Mucosa of descending colon (tissue), 3 donors: Measurements from ENCODE around the gene PGLYRP3. TPM values are rescaled to one million over a fixed set of nuclear protein-coding genes. Genes with fewer than 3 reads are reported as not detected.

Experiments used
- ATAC-seq: fragments of 200-7000 bp; cut with Tn5 transposase; one replicate; pipeline ENCODE4 v1.9.1; 2020; ENCODE audit warnings: mild to moderate bottlenecking, moderate library complexity
- DNase-seq, 3 donors: peaks; one replicate each; pipeline ENCODE4 v3.0.0-alpha.2; 2020
- H3K36me3 ChIP-seq: fragments of 200-600 bp; one replicate; pipeline ENCODE4 v1.8.0; 2021; ENCODE audit warnings: low read depth, mild to moderate bottlenecking
- H3K4me1 ChIP-seq: fragments of 200-600 bp; one replicate; pipeline ENCODE4 v1.8.0; 2021; ENCODE audit warnings: low read depth, mild to moderate bottlenecking
- H3K4me3 ChIP-seq: fragments of 200-600 bp; one replicate; pipeline ENCODE4 v1.8.0; 2021; ENCODE audit warnings: mild to moderate bottlenecking
- H3K9me3 ChIP-seq: fragments of 200-600 bp; one replicate; pipeline ENCODE4 v1.8.0; 2021; ENCODE audit warnings: mild to moderate bottlenecking
- CTCF ChIP-seq: fragments of 200-600 bp; IDR thresholded peaks from one replicate; pipeline ENCODE4 v1.8.0; 2022; ENCODE audit warnings: antibody characterized with exemption, mild to moderate bottlenecking
- intact Hi-C, 2 donors: fragments of 100-400 bp; cut with DNase I in 1 of 2; cut with micrococcal nuclease in 1 of 2; formaldehyde crosslinking; loops; one replicate each; pipeline versions ENCODE4 v1.11.0 to v1.11.1; 2022; cut with DNase I, micrococcal nuclease
- total RNA-seq, 3 donors: library from RNA; stranded (reverse); fragmentation: NEBNext Ultra II Directional in 2 of 3; extraction: Animal tissue kit (Norgen Biotek cat#: 25700) in 2 of 3; gene quantifications; one replicate each; pipeline versions ENCODE4 v1.2.1 to v1.2.4, GENCODE V29; 2021 to 2023
- donor health status: DM: no; HTN: no; CAD: no; lungs with moderate emphysema.
- donor health status: DM: no; HTN: no; CAD: no.
- donor health status: DM: no; HTN: yes; CAD: no.

Gene PGLYRP3
- total RNA-seq, 3 donors from 2014 or later, result not detected

GRCh38 chr1:153359241-153359640 is 46.5 kb upstream of the PGLYRP3 start:
- Histone ChIP-seq H3K9me3 (no peaks in the 10 kb centered on the region), H3K36me3 (no peaks in the 10 kb centered on the region), H3K4me1 (no peaks in the 10 kb centered on the region), H3K4me3 (no peak overlapping the region)
- intact Hi-C loops, result loop anchor here in 1 of 2 donors (5.0 kb wide), 1 partner anchor 138 kb away; no protein-coding TSS in a partner anchor
- no peak for ATAC-seq
- DNase-seq, result no peak
- no peak for TF ChIP-seq CTCF

DNA sequence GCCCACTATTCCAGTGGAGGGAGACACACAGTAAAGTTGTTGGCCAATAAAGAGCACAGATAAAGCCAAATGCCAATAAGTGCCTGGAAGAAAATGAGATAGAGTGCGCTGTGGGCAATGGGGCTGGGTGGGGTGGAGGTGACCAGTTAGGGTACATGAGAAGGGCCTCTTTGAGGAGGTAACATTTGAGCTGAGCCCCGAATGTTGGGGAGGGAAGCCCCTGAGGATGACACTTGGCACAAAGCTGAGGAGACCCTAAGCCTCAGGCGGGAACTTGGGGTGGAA is 45.9 kb upstream of the PGLYRP3 start:
- Histone ChIP-seq H3K4me1 (no peaks in the 10 kb centered on the region), H3K9me3 (no peaks in the 10 kb centered on the region), H3K36me3 (no peaks in the 10 kb centered on the region), H3K4me3 (no peak overlapping the region)
- no peak for TF ChIP-seq CTCF
- ATAC-seq (no peak), DNase-seq (no peak)
- intact Hi-C loops, result loop anchor here in 1 of 2 donors (5.0 kb wide), 1 partner anchor 139 kb away; no protein-coding TSS in a partner anchor

DNA sequence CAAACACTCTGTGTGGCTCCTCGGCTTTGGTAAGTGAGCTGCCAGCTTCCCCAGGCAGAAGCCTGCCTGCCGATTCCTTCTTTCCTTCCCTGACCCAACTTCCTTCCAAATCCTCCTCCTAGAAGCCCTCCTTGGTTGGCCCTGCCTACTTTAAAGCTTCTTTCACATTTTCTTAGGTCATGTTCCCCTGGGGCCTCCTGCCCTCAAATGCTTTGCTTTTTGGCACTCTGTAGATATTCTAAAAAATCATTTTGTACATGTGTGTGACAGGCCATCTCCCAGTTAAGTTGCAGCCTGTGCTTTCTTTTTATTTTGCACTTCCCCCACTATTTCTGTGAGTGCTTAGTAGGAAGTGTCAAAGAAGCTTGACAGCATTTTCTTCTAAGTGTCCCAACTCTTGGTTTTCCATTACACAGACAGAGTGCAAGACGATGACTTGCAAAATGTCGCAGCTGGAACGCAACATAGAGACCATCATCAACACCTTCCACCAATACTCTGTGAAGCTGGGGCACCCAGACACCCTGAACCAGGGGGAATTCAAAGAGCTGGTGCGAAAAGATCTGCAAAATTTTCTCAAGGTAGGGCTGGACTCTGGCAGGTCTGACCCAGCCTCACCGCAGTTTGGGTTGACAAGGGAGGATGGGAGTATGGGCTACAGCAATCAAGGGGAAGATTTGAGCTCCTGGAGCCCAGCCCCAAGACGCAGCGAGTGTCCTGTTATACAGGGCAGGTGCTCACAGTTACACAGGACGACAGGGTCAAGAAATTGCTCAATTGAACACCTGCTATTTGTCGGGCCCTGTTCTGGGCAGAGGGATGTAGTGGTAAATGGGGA is 45.3 kb upstream of the PGLYRP3 start, which contains the start of gene S100A9:
TSS of gene S100A9 (plus strand) at position 2 of the 838 bp plus-strand sequence. CDS start at position 432, 430 bp downstream.
- intact Hi-C loops, result loop anchor here in 1 of 2 donors (5.0 kb wide), 1 partner anchor 139 kb away; no protein-coding TSS in a partner anchor
- Histone ChIP-seq H3K4me1 (no peaks in the 10 kb centered on the region), H3K9me3 (no peaks in the 10 kb centered on the region), H3K36me3 (no peaks in the 10 kb centered on the region), H3K4me3 (no peak within 1 kb of the TSS)
- DNase-seq (no peak), ATAC-seq (no peak)
- no peak for TF ChIP-seq CTCF

DNA sequence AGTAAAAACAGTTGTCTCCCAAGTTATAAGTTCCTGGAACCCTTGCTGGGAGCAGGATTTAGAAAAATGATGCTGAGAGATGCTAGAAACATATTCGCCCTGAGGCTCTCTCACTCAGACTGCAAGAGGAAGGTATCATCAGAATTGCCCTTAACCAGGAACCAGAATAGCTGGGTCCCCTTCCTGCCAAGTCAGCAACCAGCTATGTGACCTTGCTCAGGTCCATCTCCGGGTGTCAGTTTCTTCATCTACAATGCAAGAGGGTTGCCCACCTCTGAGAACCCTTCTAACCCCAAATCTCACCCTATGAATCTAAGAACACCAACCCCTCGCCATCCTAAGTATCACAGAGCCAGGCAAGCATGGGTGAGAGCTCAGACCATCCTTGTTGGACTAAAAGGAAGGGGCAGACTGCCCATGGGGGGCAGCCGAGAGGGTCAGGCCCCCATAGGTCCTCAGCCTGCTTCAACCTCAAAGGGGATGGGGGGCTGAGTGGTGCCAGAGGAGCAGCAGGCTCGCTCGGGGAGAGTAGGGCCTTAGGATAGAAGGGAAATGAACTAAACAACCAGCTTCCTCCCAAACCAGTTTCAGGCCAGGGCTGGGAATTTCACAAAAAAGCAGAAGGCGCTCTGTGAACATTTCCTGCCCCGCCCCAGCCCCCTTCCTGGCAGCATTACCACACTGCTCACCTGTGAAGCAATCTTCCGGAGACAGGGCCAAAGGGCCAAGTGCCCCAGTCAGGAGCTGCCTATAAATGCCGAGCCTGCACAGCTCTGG is 44.5 kb upstream of the PGLYRP3 start:
- no peak for TF ChIP-seq CTCF
- peak; percentile 81 for ATAC-seq

GRCh38 chr1:153356392-153357075 is 43.8 kb upstream of the PGLYRP3 start:
- Histone ChIP-seq H3K4me1 (no peaks in the 10 kb centered on the region), H3K36me3 (no peaks in the 10 kb centered on the region), H3K9me3 (no peaks in the 10 kb centered on the region), H3K4me3 (no peak overlapping the region)
- no peak for DNase-seq
- intact Hi-C loops, result loop anchor here in 1 of 2 donors (5.0 kb wide), 1 partner anchor 141 kb away; no protein-coding TSS in a partner anchor
- ATAC-seq, result no peak
- TF ChIP-seq CTCF, result no peak

More for the DNA sequence above, 44.5 kb upstream of the PGLYRP3 start:
- Histone ChIP-seq H3K4me1 (no peaks in the 10 kb centered on the region), H3K9me3 (no peaks in the 10 kb centered on the region), H3K36me3 (no peaks in the 10 kb centered on the region), H3K4me3 (no peak overlapping the region)
- intact Hi-C loops, result loop anchor here in 1 of 2 donors (5.0 kb wide), 1 partner anchor 140 kb away; no protein-coding TSS in a partner anchor
- peak; percentile 41 to 80 (median 63) for DNase-seq
